ENCODE data around the gene INHBB. TPM values are rescaled to one million over a fixed set of nuclear protein-coding genes. Genes with fewer than 3 reads are reported as not detected.

INHBB gene
- total RNA-seq, 1 experiment from 2014 or later: 223 TPM

- POLR2A ChIA-PET (ENCODE audit: unreplicated experiment): interaction anchor here (0.5 kb wide), 1 partner anchor 33 kb away, joined by 3 read pairs; no protein-coding TSS in a partner anchor
- Histone ChIP-seq H2AFZ (ENCODE audit: low read length) (no peak overlapping the region), H3K4me1 (ENCODE audit: insufficient read depth, low read length) (peaks cover 65% of the 10 kb centered on the region), H3K36me3 (ENCODE audit: low read depth, low read length) (no peaks in the 10 kb centered on the region), H3K4me3 (ENCODE audit: low read length) (no peak overlapping the region), H3K4me2 (ENCODE audit: low read length) (no peak overlapping the region), H3K9ac (ENCODE audit: low read length) (no peak overlapping the region), H3K27ac (ENCODE audit: low read length) (peak overlapping the region; percentile 93), H4K20me1 (ENCODE audit: low read length) (no peaks in the 10 kb centered on the region), H3F3A (ENCODE audit: low read length, unreplicated experiment) (no peaks in the 10 kb centered on the region), H3K9me3 (ENCODE audit: low read length) (no peaks in the 10 kb centered on the region), H3K9me2 (replicated peaks; ENCODE audit: low read length) (no peaks in the 10 kb centered on the region), H3K27me3 (ENCODE audit: low read length) (no peaks in the 10 kb centered on the region), H3K79me2 (ENCODE audit: low read length) (0 out of 2 replicates have a peak, but pooled peaks cover 4% of the 10 kb centered on the region)
- intact Hi-C loops (cut with micrococcal nuclease): no loop called here
- ATAC-seq: no peak
- DNase-seq: no peak
- TF ChIP-seq EZH2phosphoT487 (IDR thresholded peaks at IDR 0.05; ENCODE audit: borderline replicate concordance, low read length): no peak
- no peak for TF ChIP-seq CTCF (conservative IDR thresholded peaks at IDR 0.05; ENCODE audit: low read depth, low read length)
- no peak for TF ChIP-seq EZH2 (IDR thresholded peaks at IDR 0.05; ENCODE audit: low read length, unreplicated experiment)
- no TSS peak for BruUV-seq (replicated peaks)
- CTCF ChIA-PET: no interaction called here
These were observed 54.6 kb downstream of the INHBB start for GRCh38 chr2:120400551-120400950.

Other genes starting within 250 kb of the INHBB start
- gene TMEM185B, start 122.7 kb upstream of the INHBB start, total RNA-seq (2014; rRNA removed): 67.5 and 83.6 TPM in 2 replicates
- gene RALB, start 93.3 kb upstream of the INHBB start, total RNA-seq (2014; rRNA removed): 49.1 and 57.9 TPM in 2 replicates